ENCODE results near the gene EPHA10.

The EPHA10 gene

DNA sequence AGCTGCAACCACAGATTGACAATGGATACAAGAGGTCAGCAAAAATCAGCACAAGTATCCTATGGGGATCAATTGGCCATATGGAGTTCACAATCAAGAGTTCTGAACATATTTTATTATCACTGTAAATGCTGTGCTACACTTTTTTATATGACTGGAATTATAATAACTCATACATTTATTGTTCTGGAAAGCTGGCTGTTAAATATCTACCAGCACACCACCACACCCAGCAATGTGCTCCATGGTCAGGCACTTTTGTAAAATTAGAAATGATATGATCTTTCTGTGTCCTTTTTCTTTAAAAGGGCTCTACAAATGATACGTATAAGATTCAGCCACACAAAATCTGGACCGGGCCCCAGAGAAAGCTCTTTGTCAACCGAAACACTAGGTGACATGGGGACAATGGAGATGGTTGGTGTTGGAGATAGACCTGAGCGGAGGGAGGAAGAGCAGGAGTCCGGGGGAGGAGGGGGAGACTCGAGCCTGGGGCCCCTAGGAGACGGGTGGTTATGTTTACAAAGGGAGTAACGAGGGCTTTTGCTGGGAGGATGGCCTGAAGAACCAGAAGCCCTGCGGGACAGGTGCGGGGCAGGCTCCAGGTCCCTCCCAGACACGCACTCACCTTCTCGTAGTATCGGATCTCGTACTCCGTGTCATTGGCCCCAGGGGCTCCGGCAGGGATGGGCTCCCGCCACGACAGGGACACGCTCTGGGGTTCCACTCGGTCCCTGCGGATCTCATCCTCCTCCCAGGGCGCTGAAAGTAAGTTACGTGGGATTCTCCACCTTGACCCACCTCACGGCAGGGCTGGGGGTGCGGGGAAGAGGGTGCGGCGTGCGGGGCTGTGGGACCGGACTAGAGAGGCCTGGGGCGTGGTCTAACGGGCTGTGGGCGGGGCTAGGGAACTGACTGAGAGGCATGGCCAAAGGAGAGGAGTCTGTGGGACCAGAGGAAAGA, 30.0 kb downstream of the EPHA10 start:
- no peak for DNase-seq (ENCODE audit: low read depth)

GRCh38 chr1:37732111-37732780, 32.7 kb downstream of the EPHA10 start:
- no peak for DNase-seq (ENCODE audit: low read depth)

DNA sequence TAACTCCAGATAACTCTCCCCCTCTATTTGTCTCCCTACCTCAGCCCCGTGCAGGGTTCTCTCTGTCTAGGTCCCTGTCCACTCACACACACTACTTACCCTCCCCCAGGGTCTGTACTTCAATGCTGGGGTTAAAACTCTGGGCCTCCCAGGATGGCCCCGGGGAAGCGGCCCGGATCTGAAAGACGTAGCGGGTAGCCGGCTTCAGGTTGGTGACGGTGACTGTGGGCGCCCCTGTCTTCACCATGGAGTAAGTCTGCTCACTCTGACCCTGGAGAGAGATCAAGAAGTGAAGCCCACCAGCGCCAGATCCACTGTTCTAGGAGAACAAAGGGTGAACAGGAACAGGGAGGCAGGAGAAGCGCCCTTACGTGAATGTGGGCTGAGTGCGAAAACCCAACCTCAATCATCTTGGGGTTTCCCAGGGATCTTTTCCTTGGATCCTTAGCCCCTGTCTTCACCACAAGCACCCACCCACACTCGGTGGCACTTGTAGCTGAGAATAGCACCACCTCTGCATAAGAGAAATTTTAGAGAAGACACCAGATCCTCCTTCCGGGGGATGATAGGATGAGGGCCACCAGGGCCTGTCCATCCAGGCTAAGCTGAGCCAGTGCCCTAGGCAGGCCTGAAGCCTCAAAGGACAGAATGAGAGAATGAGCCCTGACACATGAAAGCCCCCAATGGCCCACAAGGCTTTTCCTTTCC, 33.5 kb downstream of the EPHA10 start:
- no peak for DNase-seq (ENCODE audit: low read depth)

- DNase-seq (ENCODE audit: low read depth): no peak
Observed at GRCh38 chr1:37730376-37730775, 34.5 kb downstream of the EPHA10 start.

GRCh38 chr1:37728416-37728815, 36.5 kb downstream of the EPHA10 start:
- DNase-seq (ENCODE audit: low read depth): no peak

- DNase-seq (ENCODE audit: low read depth): no peak
Observed at GRCh38 chr1:37726751-37727585, 38.0 kb downstream of the EPHA10 start.

- DNase-seq (ENCODE audit: low read depth): no peak
Observed at GRCh38 chr1:37725851-37726613, 38.9 kb downstream of the EPHA10 start.

DNA sequence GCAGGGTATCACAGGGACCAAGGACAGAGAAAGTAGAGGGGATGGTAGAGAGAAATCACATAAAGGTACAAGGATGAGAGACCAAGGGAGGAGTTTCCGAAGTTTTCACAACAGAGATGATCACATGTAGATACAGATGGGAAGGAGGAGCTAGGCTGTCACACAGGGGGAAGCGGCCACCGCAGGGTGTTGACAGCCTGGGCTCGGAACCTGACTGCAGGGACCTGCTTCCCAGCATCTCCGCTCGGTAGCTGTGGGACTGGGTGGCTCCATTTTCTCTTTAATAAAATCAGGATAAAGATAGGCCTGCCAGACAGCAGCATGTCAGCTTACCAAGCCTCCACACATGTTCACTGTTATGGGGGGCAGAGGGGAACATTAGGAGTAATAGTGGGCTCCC, 40.3 kb downstream of the EPHA10 start:
- DNase-seq (ENCODE audit: low read depth): no peak

DNA sequence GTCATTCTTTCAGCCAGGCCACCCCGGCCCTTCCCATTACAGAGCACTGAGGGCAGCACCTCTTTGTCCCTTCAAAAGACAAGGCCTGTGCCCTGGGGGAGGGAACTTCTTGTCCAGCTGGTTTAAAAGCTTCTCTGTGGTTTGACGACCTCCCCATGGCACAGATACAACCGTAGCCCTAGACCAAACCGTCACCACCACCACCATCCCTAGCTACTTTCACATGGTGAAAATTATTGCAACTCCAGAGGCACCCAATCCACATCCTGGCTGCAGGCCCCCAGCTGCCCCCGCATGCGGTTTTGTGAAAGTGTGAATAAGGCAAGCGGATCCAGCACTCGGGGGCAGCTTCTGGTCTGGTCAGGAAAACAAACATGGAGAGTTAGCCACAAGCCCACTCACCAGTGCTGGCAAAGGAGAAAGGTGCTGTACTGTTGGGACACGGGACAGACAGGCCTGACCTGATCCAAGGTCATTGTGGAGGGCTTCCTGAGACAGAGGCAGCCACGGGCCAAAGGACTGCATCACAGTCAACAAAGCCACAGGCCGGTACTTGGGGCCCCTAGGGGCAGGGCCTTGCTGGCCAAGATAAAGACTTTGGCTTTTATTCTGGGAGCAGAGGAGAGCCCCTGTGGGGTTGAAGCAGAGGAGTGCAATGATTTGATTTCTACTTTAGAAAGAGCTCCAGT, 41.4 kb downstream of the EPHA10 start:
- DNase-seq (ENCODE audit: low read depth): no peak

DNA sequence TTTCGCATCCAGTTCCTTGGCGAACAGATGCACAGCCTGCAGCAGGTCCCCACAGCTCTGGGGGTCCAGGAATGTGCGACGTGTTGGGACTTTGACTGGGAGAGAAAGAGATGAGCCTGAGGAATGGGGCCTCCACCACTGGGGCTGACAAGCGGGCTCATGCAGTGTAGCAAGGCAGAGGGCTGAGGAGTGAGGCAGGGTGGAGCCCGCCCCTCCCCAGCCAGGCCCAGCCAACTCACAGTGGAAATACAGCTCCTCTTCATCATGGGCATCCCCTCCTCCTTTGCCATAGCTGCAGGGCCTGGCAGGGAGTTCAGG, 41.9 kb downstream of the EPHA10 start:
- no peak for DNase-seq (ENCODE audit: low read depth)

DNA sequence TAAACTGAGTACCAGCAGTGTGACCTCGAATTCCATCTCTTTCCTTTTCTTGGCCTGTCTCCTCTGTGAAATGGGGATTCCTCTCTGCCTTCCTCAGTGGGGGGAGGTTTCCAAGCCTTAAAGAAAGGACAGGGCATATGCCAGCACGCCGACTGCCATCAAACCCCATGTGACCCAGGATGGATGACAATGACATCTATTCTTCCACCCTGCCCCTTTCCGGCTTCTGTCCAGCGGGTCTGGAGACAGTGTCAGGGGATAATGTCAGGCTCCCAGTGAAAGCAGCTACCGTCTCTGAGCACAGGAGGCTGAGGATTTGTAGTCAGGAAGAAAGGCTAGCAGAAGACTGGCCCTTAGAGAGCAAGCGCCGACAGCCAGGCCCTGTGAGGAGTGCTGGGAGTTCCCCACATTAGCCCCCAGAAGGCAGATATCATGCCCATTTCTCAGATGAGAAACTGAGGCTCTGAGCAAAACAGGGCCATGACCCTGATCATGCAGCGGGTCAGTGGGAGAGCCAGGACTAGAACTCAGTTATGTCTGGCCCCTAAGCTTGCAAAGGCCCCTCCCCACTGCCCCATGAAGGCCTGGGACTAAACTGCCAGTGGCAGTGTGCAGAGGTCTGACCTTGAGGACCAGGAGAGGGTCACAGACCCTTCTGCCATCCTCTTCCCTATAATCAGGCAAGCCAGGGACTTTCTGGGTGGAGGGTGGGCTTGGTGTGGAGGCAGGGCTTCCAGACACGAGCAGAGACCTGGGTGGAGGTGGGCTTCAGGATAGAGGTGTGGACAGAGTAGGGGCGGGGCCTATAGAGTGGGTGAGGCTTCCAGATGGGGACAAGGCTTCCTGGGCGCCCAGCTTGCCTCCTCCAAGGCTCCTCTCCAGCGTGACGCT, 42.5 kb downstream of the EPHA10 start:
- no peak for DNase-seq (ENCODE audit: low read depth)

GRCh38 chr1:37721565-37721964, 43.4 kb downstream of the EPHA10 start:
- no peak for DNase-seq (ENCODE audit: low read depth)

DNA sequence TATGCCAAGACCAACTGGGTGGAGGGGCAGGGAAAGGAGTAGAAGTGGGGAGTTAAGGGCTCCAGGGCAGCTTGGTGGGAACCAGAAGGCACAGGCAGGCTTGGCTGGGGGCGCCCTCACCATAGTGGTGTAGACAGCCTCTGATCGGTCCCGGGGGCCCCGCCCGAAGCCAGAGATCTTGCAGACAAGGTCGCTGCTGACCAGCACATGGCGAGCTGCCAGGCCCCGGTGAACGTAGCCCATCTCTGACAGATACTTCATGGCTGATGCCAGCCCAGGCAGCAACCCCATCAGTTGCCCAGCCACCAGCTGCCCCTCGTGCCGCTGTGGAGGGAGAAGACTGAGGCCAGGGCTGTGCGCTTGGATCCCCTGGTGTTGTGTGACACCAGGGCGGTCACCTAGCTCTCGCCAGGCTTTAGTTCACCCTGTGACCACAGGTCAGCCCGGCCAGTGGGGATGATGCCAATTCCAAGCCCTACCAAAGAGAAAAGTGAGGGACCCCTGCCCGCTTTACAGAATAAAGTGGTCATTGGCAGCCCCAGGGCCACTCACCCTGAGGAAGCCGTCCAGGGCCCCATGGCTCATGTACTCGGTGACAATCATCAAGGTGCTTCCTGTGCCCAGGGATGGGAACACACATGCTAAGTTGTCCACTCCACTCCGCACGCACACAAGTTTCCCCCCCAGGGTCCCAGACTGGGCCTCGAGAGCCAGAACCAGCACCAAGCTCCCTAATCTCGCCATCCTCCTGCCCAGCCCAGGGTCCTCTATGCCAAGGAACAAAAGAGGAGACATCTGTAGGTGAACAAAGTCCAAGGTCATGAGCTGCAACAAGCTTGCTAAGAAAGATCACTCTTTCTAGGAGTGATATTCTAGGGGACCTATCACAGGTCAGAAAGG, 44.4 kb downstream of the EPHA10 start:
- no peak for DNase-seq (ENCODE audit: low read depth)

GRCh38 chr1:37719572-37720195, 45.2 kb downstream of the EPHA10 start:
- no peak for DNase-seq (ENCODE audit: low read depth)

- DNase-seq (ENCODE audit: low read depth): no peak
Observed at GRCh38 chr1:37718901-37719571, 45.9 kb downstream of the EPHA10 start.

DNA sequence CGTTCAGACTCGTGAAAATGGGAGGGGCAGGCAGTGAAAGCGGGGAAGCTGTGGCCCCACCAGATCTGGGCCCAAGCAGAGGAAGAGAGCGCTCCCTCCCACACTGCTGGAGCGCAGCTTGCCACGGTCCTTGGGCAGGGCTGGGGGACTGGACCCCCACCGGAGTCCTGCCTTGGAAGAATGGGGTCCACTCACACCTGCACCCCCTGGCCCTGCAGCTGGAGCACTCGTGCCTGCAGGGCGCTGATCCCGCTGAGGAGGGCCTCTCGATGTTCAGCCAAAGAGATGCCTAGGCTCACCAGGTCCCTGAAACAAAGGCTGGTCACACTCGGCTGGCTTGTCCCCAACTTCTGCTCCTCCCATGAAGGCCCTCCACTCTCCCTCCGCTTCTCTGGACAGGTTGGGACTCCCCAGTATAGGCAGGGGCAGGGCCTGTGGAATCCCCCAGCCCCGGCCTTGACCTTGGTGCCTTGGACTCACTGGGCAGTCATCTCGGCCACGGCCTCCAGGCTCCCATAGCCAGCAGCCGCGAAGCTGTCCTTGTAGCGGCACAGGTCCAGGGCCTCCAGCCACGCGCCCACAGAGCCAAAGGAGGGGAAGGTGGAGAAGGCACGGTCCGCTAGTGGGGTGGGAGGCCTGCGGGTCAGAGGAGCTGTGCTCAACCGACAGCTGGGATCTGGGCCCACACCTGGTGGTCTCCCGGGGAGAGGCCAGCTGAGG, 46.6 kb downstream of the EPHA10 start:
- DNase-seq (ENCODE audit: low read depth): no peak

GRCh38 chr1:37717631-37718030, 47.3 kb downstream of the EPHA10 start:
- DNase-seq (ENCODE audit: low read depth): no peak
